ENCODE data around the gene AKT2.

GRCh38 chr19:40284501-40285352 lies at the start of gene AKT2:
- TF ChIP-seq, protein P1, sequence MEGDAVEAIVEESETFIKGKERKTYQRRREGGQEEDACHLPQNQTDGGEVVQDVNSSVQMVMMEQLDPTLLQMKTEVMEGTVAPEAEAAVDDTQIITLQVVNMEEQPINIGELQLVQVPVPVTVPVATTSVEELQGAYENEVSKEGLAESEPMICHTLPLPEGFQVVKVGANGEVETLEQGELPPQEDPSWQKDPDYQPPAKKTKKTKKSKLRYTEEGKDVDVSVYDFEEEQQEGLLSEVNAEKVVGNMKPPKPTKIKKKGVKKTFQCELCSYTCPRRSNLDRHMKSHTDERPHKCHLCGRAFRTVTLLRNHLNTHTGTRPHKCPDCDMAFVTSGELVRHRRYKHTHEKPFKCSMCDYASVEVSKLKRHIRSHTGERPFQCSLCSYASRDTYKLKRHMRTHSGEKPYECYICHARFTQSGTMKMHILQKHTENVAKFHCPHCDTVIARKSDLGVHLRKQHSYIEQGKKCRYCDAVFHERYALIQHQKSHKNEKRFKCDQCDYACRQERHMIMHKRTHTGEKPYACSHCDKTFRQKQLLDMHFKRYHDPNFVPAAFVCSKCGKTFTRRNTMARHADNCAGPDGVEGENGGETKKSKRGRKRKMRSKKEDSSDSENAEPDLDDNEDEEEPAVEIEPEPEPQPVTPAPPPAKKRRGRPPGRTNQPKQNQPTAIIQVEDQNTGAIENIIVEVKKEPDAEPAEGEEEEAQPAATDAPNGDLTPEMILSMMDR (IDR thresholded peaks at IDR 0.05) = no peak
- TF ChIP-seq ZFX (IDR thresholded peaks at IDR 0.05; ENCODE audit: borderline replicate concordance) = no peak

Measured in 22Rv1 (cell line).